SK-N-SH treated with all-trans-retinoic acid at 6 μM for 48 hours (cell line): ENCODE measurements around the gene COL23A1.

Experiments
- BACH2 ChIP-seq: fragments of 250-450 bp; sonication (Bioruptor Pico); IDR thresholded peaks from 2 replicates; pipeline ENCODE4 v1.9.0; 2021; ENCODE audit warnings: mild to moderate bottlenecking, borderline replicate concordance
- CREB5 ChIP-seq: fragments of 250-450 bp; sonication (Bioruptor Pico); IDR thresholded peaks from 2 replicates; pipeline ENCODE4 v1.5.1; 2020; ENCODE audit warnings: low read depth, mild to moderate bottlenecking, moderate library complexity
- CSDC2 ChIP-seq: fragments of 250-450 bp; sonication (Bioruptor Pico); IDR thresholded peaks from 2 replicates; pipeline ENCODE4 v1.5.0; 2020; ENCODE audit warnings: mild to moderate bottlenecking, moderate library complexity
- ISL1 ChIP-seq: fragments of 250-450 bp; sonication (Bioruptor Pico); IDR thresholded peaks from 2 replicates; pipeline ENCODE4 v2.1.2; 2022; ENCODE audit warnings: mild to moderate bottlenecking, moderate library complexity
- RARB ChIP-seq: fragments of 250-450 bp; sonication (Bioruptor Pico); IDR thresholded peaks from 2 replicates; pipeline ENCODE4 v1.8.0; 2021; ENCODE audit warnings: mild to moderate bottlenecking, moderate library complexity
- SNAI2 ChIP-seq: fragments of 250-450 bp; sonication (Bioruptor Pico); IDR thresholded peaks from 2 replicates; pipeline ENCODE4 v1.5.0; 2020; ENCODE audit warnings: mild to moderate bottlenecking, moderate library complexity
- ZC3H10 ChIP-seq: fragments of 250-450 bp; sonication (Bioruptor Pico); IDR thresholded peaks from 2 replicates; pipeline ENCODE4 v1.5.1; 2021; ENCODE audit warnings: mild to moderate bottlenecking, moderate library complexity
- ZFP3 ChIP-seq: fragments of 250-450 bp; sonication (Bioruptor Pico); IDR thresholded peaks from 2 replicates; pipeline ENCODE4 v1.5.0; 2020; ENCODE audit warnings: mild to moderate bottlenecking, moderate library complexity
- ZNF70 ChIP-seq: fragments of 450-650 bp; formaldehyde crosslinking; IDR thresholded peaks from 2 replicates; pipeline ENCODE4 v1.5.0; 2020; ENCODE audit warnings: mild to moderate bottlenecking, moderate library complexity
- ZNF8 ChIP-seq: fragments of 450-650 bp; formaldehyde crosslinking; IDR thresholded peaks from 2 replicates; pipeline ENCODE4 v1.5.0; 2020; ENCODE audit warnings: mild to moderate bottlenecking, moderate library complexity
- TF ChIP-seq, protein P1 (sequence below): fragments of 250-450 bp; sonication (Bioruptor Pico); IDR thresholded peaks from 2 replicates; pipeline ENCODE4 v1.5.0; 2020; ENCODE audit warnings: mild to moderate bottlenecking, moderate library complexity
- TF ChIP-seq, protein P2 (sequence below): fragments of 250-450 bp; sonication (Bioruptor Pico); IDR thresholded peaks from 2 replicates; pipeline ENCODE4 v1.8.0; 2020; ENCODE audit warnings: mild to moderate bottlenecking, moderate library complexity, borderline replicate concordance

- TF ChIP-seq, protein P1, sequence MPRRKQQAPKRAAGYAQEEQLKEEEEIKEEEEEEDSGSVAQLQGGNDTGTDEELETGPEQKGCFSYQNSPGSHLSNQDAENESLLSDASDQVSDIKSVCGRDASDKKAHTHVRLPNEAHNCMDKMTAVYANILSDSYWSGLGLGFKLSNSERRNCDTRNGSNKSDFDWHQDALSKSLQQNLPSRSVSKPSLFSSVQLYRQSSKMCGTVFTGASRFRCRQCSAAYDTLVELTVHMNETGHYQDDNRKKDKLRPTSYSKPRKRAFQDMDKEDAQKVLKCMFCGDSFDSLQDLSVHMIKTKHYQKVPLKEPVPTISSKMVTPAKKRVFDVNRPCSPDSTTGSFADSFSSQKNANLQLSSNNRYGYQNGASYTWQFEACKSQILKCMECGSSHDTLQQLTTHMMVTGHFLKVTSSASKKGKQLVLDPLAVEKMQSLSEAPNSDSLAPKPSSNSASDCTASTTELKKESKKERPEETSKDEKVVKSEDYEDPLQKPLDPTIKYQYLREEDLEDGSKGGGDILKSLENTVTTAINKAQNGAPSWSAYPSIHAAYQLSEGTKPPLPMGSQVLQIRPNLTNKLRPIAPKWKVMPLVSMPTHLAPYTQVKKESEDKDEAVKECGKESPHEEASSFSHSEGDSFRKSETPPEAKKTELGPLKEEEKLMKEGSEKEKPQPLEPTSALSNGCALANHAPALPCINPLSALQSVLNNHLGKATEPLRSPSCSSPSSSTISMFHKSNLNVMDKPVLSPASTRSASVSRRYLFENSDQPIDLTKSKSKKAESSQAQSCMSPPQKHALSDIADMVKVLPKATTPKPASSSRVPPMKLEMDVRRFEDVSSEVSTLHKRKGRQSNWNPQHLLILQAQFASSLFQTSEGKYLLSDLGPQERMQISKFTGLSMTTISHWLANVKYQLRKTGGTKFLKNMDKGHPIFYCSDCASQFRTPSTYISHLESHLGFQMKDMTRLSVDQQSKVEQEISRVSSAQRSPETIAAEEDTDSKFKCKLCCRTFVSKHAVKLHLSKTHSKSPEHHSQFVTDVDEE (CRISPR knock-in tag), result no peak
- no peak for TF ChIP-seq SNAI2 (CRISPR knock-in tag)
- no peak for TF ChIP-seq ZFP3 (CRISPR knock-in tag)
- no peak for TF ChIP-seq ZC3H10 (CRISPR knock-in tag)
- TF ChIP-seq RARB (CRISPR knock-in tag), result no peak
- TF ChIP-seq ZNF70, result no peak
- no peak for TF ChIP-seq ZNF8
- TF ChIP-seq BACH2 (CRISPR knock-in tag), result no peak
- TF ChIP-seq, protein P2, sequence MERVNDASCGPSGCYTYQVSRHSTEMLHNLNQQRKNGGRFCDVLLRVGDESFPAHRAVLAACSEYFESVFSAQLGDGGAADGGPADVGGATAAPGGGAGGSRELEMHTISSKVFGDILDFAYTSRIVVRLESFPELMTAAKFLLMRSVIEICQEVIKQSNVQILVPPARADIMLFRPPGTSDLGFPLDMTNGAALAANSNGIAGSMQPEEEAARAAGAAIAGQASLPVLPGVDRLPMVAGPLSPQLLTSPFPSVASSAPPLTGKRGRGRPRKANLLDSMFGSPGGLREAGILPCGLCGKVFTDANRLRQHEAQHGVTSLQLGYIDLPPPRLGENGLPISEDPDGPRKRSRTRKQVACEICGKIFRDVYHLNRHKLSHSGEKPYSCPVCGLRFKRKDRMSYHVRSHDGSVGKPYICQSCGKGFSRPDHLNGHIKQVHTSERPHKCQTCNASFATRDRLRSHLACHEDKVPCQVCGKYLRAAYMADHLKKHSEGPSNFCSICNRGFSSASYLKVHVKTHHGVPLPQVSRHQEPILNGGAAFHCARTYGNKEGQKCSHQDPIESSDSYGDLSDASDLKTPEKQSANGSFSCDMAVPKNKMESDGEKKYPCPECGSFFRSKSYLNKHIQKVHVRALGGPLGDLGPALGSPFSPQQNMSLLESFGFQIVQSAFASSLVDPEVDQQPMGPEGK (CRISPR knock-in tag), result no peak
- TF ChIP-seq ISL1, result no peak
- TF ChIP-seq CREB5, result no peak
- no peak for TF ChIP-seq CSDC2 (CRISPR knock-in tag)
Observed at GRCh38 chr5:178509491-178510057, 80.6 kb downstream of the COL23A1 start.
